Activated CD8-positive, alpha-beta memory T cell treated with anti-CD3 and anti-CD28 coated beads, Interleukin-2, amount 10 ng/mL, durations not matched to agents 7 days and 5 days (primary cell): ENCODE data around the gene TRAF6. TPM values are rescaled to one million over a fixed set of nuclear protein-coding genes. Genes with fewer than 3 reads are reported as not detected.
"Not testable (repeated sequence)": the region's sequence is repeated elsewhere in the genome, so short reads cannot be mapped to it uniquely, and the experiment has no call there.

Experiments
- ATAC-seq: fragments of 150-1000 bp; cut with Tn5 transposase; one replicate; pipeline ENCODE4 v1.10.0; 2021; ENCODE audit warnings: moderate library complexity
- CTCF ChIA-PET: fragments of 350-600 bp; sonication (Branson Sonifier 250); formaldehyde crosslinking; loops from one replicate; lab custom pipeline; 2021; ENCODE audit warnings: antibody characterized with exemption; lab: Charles Lee
- DNase-seq: peaks from one replicate; pipeline ENCODE4 v3.0.0-alpha.2; 2020
- H3K27ac Mint-ChIP-seq: one replicate; pipeline ENCODE4 v1.8.0; 2021; ENCODE audit warnings: mild to moderate bottlenecking, mixed read lengths
- H3K27me3 Mint-ChIP-seq: one replicate; pipeline ENCODE4 v1.8.0; 2021; ENCODE audit warnings: mixed read lengths
- H3K36me3 Mint-ChIP-seq: one replicate; pipeline ENCODE4 v1.8.0; 2021; ENCODE audit warnings: mild to moderate bottlenecking, mixed read lengths
- H3K4me1 Mint-ChIP-seq: one replicate; pipeline ENCODE4 v1.8.0; 2021; ENCODE audit warnings: mixed read lengths
- H3K4me3 Mint-ChIP-seq: one replicate; pipeline ENCODE4 v1.8.0; 2021; ENCODE audit warnings: mild to moderate bottlenecking, moderate library complexity, mixed read lengths
- H3K9me3 Mint-ChIP-seq: one replicate; pipeline ENCODE4 v1.8.0; 2022; ENCODE audit warnings: low read depth, mixed read lengths
- total RNA-seq, 2 experiments: library from RNA; stranded (reverse); gene quantifications; one replicate each; pipeline ENCODE4 v1.2.3, GENCODE V29; 2021

The TRAF6 gene
- total RNA-seq, 2 experiments from 2014 or later, result 9.1 to 10.9 TPM

GRCh38 chr11:36487619-36488018 lies 22.5 kb downstream of the TRAF6 start:
- ATAC-seq (no peak), DNase-seq (no peak)
- no peaks in the 10 kb centered on the region for H3K9me3 Mint-ChIP-seq
- peaks cover 47% of the 10 kb centered on the region for H3K36me3 Mint-ChIP-seq
- H3K27me3 Mint-ChIP-seq, result no peaks in the 10 kb centered on the region
- CTCF ChIA-PET, result interaction anchor here (0.7 to 2.4 kb wide), 8 partner anchors 10 to 197 kb away, joined by 3 to 8 read pairs (median 4); no protein-coding TSS in a partner anchor
- peaks cover 22% of the 10 kb centered on the region for H3K4me1 Mint-ChIP-seq
- no peak overlapping the region for H3K27ac Mint-ChIP-seq
- no peak overlapping the region for H3K4me3 Mint-ChIP-seq

GRCh38 chr11:36485298-36486002 lies 24.6 kb downstream of the TRAF6 start:
- DNase-seq (no peak), ATAC-seq (no peak)
- Mint-ChIP-seq H3K36me3 (peaks cover 36% of the 10 kb centered on the region), H3K4me3 (no peak overlapping the region), H3K9me3 (no peaks in the 10 kb centered on the region), H3K4me1 (peaks cover 22% of the 10 kb centered on the region), H3K27ac (no peak overlapping the region), H3K27me3 (no peaks in the 10 kb centered on the region)
- CTCF ChIA-PET, result interaction anchor here (1.2 kb wide), 1 partner anchor 8 kb away, joined by 3 read pairs; no protein-coding TSS in a partner anchor

GRCh38 chr11:36483042-36483441 lies 27.0 kb downstream of the TRAF6 start:
- ATAC-seq, H3K27me3 Mint-ChIP-seq, H3K4me3 Mint-ChIP-seq, H3K9me3 Mint-ChIP-seq, DNase-seq, CTCF ChIA-PET, H3K27ac Mint-ChIP-seq: not testable (repeated sequence)
- peaks cover 13% of the 10 kb centered on the region for H3K4me1 Mint-ChIP-seq
- H3K36me3 Mint-ChIP-seq, result peaks cover 26% of the 10 kb centered on the region

DNA sequence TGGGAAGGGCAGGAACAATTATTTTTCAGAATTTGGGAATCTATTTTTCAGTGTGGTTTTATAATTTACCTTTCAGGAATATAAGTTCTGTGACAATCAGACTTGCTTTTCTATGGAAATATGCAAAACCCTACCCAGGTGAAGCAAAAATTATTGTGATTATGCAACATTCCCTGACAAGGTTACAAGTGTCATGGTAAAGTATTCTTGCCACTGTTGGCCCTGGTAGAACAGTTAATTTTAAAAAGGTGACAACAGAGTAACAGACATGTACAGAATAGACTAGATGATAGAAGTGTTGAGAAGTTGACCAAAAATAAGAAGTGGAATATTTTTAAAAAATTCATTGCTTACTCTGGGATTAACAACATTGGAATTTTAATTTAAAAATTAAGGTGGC lies 29.2 kb downstream of the TRAF6 start:
- no peak overlapping the region for H3K4me3 Mint-ChIP-seq
- peaks cover 19% of the 10 kb centered on the region for H3K36me3 Mint-ChIP-seq
- ATAC-seq (no peak), DNase-seq (no peak)
- H3K4me1 Mint-ChIP-seq, result peaks cover 5% of the 10 kb centered on the region
- CTCF ChIA-PET, result interaction anchor here (0.9 to 6.4 kb wide), 4 partner anchors 12 to 191 kb away, joined by 3 to 65 read pairs (median 14); partner anchors contain the start of gene PRR5L
- no peak overlapping the region for H3K27ac Mint-ChIP-seq
- no peaks in the 10 kb centered on the region for H3K27me3 Mint-ChIP-seq
- no peaks in the 10 kb centered on the region for H3K9me3 Mint-ChIP-seq

DNA sequence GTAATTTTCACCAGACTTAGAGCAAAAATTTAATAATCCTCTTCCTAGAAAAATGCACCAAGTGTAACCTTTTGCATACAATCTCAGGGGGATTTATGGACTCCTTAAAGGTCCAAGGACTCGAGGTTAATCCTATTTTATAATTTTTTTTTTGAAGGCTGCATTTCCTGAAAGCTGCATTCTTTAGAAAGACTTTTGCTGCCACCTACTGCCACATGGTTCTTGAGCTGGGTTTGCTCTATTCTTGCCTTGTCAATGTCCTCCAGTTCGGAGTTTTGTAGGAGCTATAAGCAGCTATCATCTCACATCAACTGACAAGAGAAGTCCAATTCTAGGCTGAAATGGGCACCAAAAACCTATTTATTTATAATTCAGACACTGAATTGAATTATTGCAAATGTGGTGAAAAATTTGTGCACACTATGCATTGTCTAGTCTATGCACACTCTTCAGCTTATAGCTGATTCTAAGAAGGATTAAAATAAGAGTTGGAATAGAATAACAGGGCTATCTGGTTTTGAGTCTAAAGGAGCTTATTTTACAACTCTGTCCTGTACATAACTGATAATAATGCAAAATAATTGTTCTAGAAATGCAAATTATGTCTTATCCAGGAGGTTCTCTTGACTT lies 31.3 kb downstream of the TRAF6 start:
- Mint-ChIP-seq H3K36me3 (peaks cover 8% of the 10 kb centered on the region), H3K27ac (no peak overlapping the region), H3K4me1 (peaks cover 5% of the 10 kb centered on the region), H3K27me3 (no peaks in the 10 kb centered on the region), H3K4me3 (no peak overlapping the region), H3K9me3 (no peaks in the 10 kb centered on the region)
- ATAC-seq, result no peak
- CTCF ChIA-PET, result interaction anchor here (0.7 to 6.4 kb wide), 21 partner anchors 10 to 657 kb away, joined by 3 to 65 read pairs (median 4); partner anchors contain the start of genes PRR5L and TRAF6
- DNase-seq, result no peak

GRCh38 chr11:36475192-36475591 lies 34.9 kb downstream of the TRAF6 start:
- Mint-ChIP-seq H3K27me3 (no peaks in the 10 kb centered on the region), H3K4me3 (no peak overlapping the region), H3K4me1 (no peaks in the 10 kb centered on the region), H3K27ac (no peak overlapping the region), H3K9me3 (no peaks in the 10 kb centered on the region), H3K36me3 (no peaks in the 10 kb centered on the region)
- no peak for DNase-seq
- CTCF ChIA-PET, result interaction anchor here (1.9 to 6.4 kb wide), 3 partner anchors 12 to 181 kb away, joined by 5 to 65 read pairs (median 6); partner anchors contain the start of gene PRR5L
- ATAC-seq, result no peak

DNA sequence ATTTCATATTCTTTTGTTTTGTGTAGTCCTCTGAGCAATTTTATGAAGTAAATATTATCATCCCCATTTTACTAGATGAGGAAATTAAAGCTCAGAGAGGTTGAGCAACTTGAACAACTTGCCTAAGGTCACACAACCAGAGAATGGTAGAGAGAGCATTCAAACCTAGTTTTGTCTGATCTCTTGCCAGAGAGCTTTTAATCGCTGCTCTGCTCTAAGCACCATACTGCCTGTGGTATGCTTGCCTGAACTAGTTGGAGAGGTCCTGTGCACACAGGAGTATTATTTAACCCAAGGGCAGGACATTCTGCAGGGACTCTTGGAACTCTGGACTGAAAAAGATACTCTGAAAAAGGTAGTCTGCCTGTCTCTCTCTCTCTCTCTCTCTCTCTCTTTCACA lies 38.5 kb downstream of the TRAF6 start:
- Mint-ChIP-seq H3K27ac (no peak overlapping the region), H3K36me3 (no peaks in the 10 kb centered on the region), H3K4me3 (no peak overlapping the region), H3K9me3 (no peaks in the 10 kb centered on the region), H3K27me3 (no peaks in the 10 kb centered on the region), H3K4me1 (no peaks in the 10 kb centered on the region)
- DNase-seq, result no peak
- ATAC-seq, result no peak
- CTCF ChIA-PET, result interaction anchor here (1.1 kb wide), 1 partner anchor 8 kb away, joined by 3 read pairs; no protein-coding TSS in a partner anchor

DNA sequence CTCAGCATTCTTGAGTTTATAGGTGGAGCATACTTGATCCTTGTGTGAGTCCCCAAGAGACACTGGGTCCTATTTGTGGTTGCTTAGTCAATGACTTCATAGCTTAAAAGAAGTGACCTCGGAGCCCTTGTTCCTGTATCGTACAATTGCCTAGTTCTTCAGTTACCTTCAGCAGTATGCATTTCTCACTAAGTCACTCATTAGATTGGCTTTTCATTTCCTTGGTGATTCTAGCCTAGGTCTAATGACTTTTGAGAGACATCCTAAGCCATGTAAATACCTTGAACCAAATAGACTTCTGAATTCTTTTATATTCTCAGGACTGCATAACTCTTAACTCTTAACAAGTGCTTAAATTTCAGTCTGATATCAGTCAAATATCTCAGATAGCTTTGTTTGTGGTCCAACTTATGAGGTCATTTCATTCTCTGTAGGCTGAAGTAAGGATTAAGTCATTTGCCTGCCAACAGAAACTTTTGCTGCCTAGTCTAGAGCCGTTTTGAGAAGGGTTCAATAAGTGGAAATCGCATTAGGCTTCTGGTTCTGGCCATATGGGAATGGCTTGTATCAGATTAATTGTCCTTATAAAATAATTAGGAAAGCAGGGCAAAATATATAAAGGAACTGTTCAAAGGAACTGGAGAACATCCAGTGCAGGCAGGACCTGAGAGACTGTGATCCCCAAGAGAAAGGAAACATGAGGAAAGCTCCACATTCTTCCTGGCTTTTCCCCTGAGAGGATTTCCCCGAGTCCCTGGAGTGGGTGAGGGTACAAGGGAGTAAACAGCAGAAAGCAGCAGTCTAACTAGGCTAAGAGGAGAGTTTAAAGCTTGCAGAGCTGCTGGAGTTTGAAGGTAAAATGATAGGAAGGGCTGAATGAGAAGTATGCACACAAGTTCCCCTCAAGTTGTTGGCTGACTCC lies 39.9 kb downstream of the TRAF6 start:
- no peaks in the 10 kb centered on the region for H3K9me3 Mint-ChIP-seq
- no peaks in the 10 kb centered on the region for H3K4me1 Mint-ChIP-seq
- ATAC-seq (no peak), DNase-seq (no peak)
- no peaks in the 10 kb centered on the region for H3K27me3 Mint-ChIP-seq
- no peak overlapping the region for H3K27ac Mint-ChIP-seq
- H3K36me3 Mint-ChIP-seq, result no peaks in the 10 kb centered on the region
- H3K4me3 Mint-ChIP-seq, result no peak overlapping the region
- CTCF ChIA-PET, result interaction anchor here (0.9 to 2.6 kb wide), 2 partner anchors 9 to 178 kb away, joined by 3 to 13 read pairs; no protein-coding TSS in a partner anchor

DNA sequence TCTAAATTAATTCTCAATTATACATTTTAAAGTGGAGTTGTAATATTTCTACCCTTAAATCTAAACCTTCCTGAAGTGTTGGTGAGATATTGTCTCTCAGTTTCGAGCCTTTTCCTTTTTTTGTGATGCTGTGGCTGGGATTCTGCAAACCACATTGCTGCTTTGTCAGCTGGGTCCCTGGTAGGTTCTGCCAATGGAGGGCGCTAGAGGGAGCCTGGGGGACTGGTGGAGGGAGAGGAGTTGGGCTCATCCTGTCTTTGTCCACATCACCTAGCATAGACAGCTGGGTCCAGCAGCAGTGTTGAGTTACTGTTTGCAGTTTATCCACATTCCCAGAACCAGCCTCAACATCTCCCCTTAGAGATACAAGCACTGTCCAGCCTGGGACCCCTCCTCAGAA lies 41.0 kb downstream of the TRAF6 start:
- CTCF ChIA-PET, result interaction anchor here (2.5 to 2.6 kb wide), 2 partner anchors 10 to 24 kb away, joined by 6 to 13 read pairs; no protein-coding TSS in a partner anchor
- H3K4me1 Mint-ChIP-seq, result no peaks in the 10 kb centered on the region
- no peaks in the 10 kb centered on the region for H3K9me3 Mint-ChIP-seq
- H3K4me3 Mint-ChIP-seq, result no peak overlapping the region
- DNase-seq, result no peak
- no peaks in the 10 kb centered on the region for H3K36me3 Mint-ChIP-seq
- no peak for ATAC-seq
- H3K27me3 Mint-ChIP-seq, result no peaks in the 10 kb centered on the region
- H3K27ac Mint-ChIP-seq, result no peak overlapping the region

GRCh38 chr11:36467916-36468315 lies 42.2 kb downstream of the TRAF6 start:
- H3K27ac Mint-ChIP-seq, result no peak overlapping the region
- no peaks in the 10 kb centered on the region for H3K27me3 Mint-ChIP-seq
- H3K4me3 Mint-ChIP-seq, result no peak overlapping the region
- no peaks in the 10 kb centered on the region for H3K9me3 Mint-ChIP-seq
- H3K36me3 Mint-ChIP-seq, result no peaks in the 10 kb centered on the region
- ATAC-seq (no peak), DNase-seq (no peak)
- no peaks in the 10 kb centered on the region for H3K4me1 Mint-ChIP-seq
- CTCF ChIA-PET, result interaction anchor here (1.7 to 2.6 kb wide), 3 partner anchors 11 to 175 kb away, joined by 5 to 13 read pairs (median 6); no protein-coding TSS in a partner anchor

GRCh38 chr11:36467012-36467411 lies 43.1 kb downstream of the TRAF6 start:
- Mint-ChIP-seq H3K4me1 (no peaks in the 10 kb centered on the region), H3K9me3 (no peaks in the 10 kb centered on the region), H3K27ac (no peak overlapping the region), H3K36me3 (no peaks in the 10 kb centered on the region), H3K27me3 (no peaks in the 10 kb centered on the region), H3K4me3 (no peak overlapping the region)
- no peak for DNase-seq
- CTCF ChIA-PET, result interaction anchor here (1.7 to 2.5 kb wide), 2 partner anchors 26 to 175 kb away, joined by 5 to 6 read pairs; no protein-coding TSS in a partner anchor
- no peak for ATAC-seq

- DNase-seq, result no peak
- H3K4me3 Mint-ChIP-seq, result no peak overlapping the region
- ATAC-seq, result no peak
- H3K9me3 Mint-ChIP-seq, result no peaks in the 10 kb centered on the region
- H3K36me3 Mint-ChIP-seq, result no peaks in the 10 kb centered on the region
- peaks cover 9% of the 10 kb centered on the region for H3K27me3 Mint-ChIP-seq
- CTCF ChIA-PET, result interaction anchor here (1.1 to 1.2 kb wide), 2 partner anchors 12 to 89 kb away, joined by 3 read pairs; no protein-coding TSS in a partner anchor
- H3K27ac Mint-ChIP-seq, result no peak overlapping the region
- peaks cover 3% of the 10 kb centered on the region for H3K4me1 Mint-ChIP-seq
Observed at GRCh38 chr11:36465449-36466163, 44.5 kb downstream of the TRAF6 start.
